Measurements from ENCODE around the gene MRPS6.

Gene MRPS6

GRCh38 chr21:34046917-34047316 lies 26.5 kb upstream of the MRPS6 start:
- H3K36me3 ChIP-seq (ENCODE audit: insufficient read depth, low read length): no peaks in the 10 kb centered on the region
- no peak overlapping the region for H3K9ac ChIP-seq (ENCODE audit: low read depth, low read length)
- no peaks in the 10 kb centered on the region for H3K4me1 ChIP-seq (ENCODE audit: insufficient read depth, low read length)
- H3K9me3 ChIP-seq (ENCODE audit: control insufficient read depth, insufficient read depth, low read length): no peaks in the 10 kb centered on the region

DNA sequence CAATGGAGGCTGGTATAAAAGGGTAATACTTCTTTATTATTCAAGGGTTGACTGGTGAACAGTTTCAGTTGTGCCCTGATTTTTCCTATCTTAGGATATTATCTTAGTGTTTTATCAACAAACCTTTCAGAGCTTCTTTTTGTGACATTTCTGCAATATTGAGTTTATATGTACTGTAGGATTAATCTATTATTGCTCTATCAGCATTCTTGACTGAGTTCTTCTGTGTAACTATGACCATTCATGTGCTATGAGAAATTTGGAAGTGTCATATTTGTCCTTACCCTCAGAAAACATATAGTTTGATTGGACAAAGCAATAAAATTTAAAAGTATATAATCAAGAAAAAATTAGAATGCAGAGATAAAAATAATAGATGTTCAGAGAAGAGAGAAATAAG lies 25.5 kb upstream of the MRPS6 start:
- Histone ChIP-seq H3K4me1 (ENCODE audit: insufficient read depth, low read length) (no peaks in the 10 kb centered on the region), H3K9ac (ENCODE audit: low read depth, low read length) (no peak overlapping the region), H3K9me3 (ENCODE audit: control insufficient read depth, insufficient read depth, low read length) (no peaks in the 10 kb centered on the region), H3K36me3 (ENCODE audit: insufficient read depth, low read length) (no peaks in the 10 kb centered on the region)

GRCh38 chr21:34052171-34052570 lies 21.2 kb upstream of the MRPS6 start:
- H3K9ac ChIP-seq (ENCODE audit: low read depth, low read length): no peak overlapping the region
- no peaks in the 10 kb centered on the region for H3K4me1 ChIP-seq (ENCODE audit: insufficient read depth, low read length)
- no peaks in the 10 kb centered on the region for H3K9me3 ChIP-seq (ENCODE audit: control insufficient read depth, insufficient read depth, low read length)
- H3K36me3 ChIP-seq (ENCODE audit: insufficient read depth, low read length): no peaks in the 10 kb centered on the region

GRCh38 chr21:34054259-34054658 lies 19.1 kb upstream of the MRPS6 start:
- Histone ChIP-seq H3K9me3 (ENCODE audit: control insufficient read depth, insufficient read depth, low read length) (no peaks in the 10 kb centered on the region), H3K4me1 (ENCODE audit: insufficient read depth, low read length) (no peaks in the 10 kb centered on the region), H3K9ac (ENCODE audit: low read depth, low read length) (no peak overlapping the region), H3K36me3 (ENCODE audit: insufficient read depth, low read length) (no peaks in the 10 kb centered on the region)

- H3K4me1 ChIP-seq (ENCODE audit: insufficient read depth, low read length): no peaks in the 10 kb centered on the region
- no peaks in the 10 kb centered on the region for H3K9me3 ChIP-seq (ENCODE audit: control insufficient read depth, insufficient read depth, low read length)
- H3K36me3 ChIP-seq (ENCODE audit: insufficient read depth, low read length): no peaks in the 10 kb centered on the region
- H3K9ac ChIP-seq (ENCODE audit: low read depth, low read length): no peak overlapping the region
Measured at GRCh38 chr21:34055615-34056014, 17.8 kb upstream of the MRPS6 start.

DNA sequence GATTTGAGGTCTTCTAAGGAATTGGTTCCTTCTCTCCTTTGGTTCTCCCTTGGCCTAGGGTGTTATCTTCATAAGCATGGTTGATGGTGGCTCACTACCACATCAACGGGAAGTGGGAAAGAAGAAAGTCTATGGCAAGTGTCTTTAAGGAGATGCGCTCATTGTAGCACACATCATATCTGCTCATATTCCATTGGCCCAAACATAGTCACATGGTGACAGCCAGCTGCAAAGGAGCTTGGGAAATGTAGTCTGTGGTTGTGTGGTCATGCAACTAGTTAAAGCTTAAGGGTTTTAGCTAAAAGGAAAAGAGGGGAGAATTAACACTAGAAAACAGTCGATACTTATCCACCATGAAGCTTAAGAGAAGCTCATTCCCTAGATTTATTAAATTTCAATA lies 11.4 kb upstream of the MRPS6 start:
- Histone ChIP-seq H3K4me1 (ENCODE audit: insufficient read depth, low read length) (no peaks in the 10 kb centered on the region), H3K9me3 (ENCODE audit: control insufficient read depth, insufficient read depth, low read length) (no peaks in the 10 kb centered on the region), H3K36me3 (ENCODE audit: insufficient read depth, low read length) (no peaks in the 10 kb centered on the region), H3K9ac (ENCODE audit: low read depth, low read length) (no peak overlapping the region)

DNA sequence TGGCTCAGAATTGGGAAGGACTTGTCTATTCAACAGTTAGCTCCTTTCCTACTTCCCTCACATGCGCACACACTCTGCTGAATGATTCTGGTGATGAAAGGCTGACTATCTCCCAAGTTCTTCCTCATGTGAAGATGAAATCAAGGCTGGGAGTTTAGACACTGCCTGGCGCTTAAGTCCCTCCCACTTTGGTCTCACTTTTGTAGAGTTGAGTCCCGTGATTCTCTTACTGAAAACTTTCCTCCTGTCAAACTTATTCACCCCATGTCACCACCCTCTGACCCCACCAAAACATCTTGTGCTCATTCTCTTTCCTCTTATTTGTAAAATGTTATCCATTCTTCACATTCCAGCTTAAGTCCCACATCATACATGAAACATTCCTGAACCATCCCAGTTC lies 8.4 kb upstream of the MRPS6 start:
- H3K9ac ChIP-seq (ENCODE audit: low read depth, low read length): no peak overlapping the region
- no peaks in the 10 kb centered on the region for H3K36me3 ChIP-seq (ENCODE audit: insufficient read depth, low read length)
- H3K4me1 ChIP-seq (ENCODE audit: insufficient read depth, low read length): no peaks in the 10 kb centered on the region
- no peaks in the 10 kb centered on the region for H3K9me3 ChIP-seq (ENCODE audit: control insufficient read depth, insufficient read depth, low read length)

DNA sequence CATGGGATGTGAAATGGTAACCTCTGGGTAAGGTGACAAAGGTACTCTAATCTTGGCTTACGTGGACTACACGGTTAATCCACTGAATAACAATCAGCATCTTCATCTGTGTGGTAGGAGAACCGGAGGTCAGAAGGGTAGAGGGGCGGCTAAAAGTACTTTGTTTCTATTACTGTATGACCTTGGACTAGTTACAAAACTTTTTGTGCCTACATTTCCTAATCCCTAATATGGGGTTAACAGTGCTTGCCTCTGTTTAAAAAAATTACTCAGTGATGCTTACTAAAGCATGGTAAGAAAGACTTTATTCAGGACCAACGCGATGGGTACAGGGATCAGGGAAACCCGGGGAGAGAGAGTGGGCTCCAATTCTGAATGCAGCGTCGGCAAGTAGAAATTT lies 1.7 kb upstream of the MRPS6 start:
- Histone ChIP-seq H3K36me3 (ENCODE audit: insufficient read depth, low read length) (no peaks in the 10 kb centered on the region), H3K9me3 (ENCODE audit: control insufficient read depth, insufficient read depth, low read length) (no peaks in the 10 kb centered on the region), H3K9ac (ENCODE audit: low read depth, low read length) (no peak overlapping the region), H3K4me1 (ENCODE audit: insufficient read depth, low read length) (peaks cover 12% of the 10 kb centered on the region; the same call in 1 of the 2 replicates)

DNA sequence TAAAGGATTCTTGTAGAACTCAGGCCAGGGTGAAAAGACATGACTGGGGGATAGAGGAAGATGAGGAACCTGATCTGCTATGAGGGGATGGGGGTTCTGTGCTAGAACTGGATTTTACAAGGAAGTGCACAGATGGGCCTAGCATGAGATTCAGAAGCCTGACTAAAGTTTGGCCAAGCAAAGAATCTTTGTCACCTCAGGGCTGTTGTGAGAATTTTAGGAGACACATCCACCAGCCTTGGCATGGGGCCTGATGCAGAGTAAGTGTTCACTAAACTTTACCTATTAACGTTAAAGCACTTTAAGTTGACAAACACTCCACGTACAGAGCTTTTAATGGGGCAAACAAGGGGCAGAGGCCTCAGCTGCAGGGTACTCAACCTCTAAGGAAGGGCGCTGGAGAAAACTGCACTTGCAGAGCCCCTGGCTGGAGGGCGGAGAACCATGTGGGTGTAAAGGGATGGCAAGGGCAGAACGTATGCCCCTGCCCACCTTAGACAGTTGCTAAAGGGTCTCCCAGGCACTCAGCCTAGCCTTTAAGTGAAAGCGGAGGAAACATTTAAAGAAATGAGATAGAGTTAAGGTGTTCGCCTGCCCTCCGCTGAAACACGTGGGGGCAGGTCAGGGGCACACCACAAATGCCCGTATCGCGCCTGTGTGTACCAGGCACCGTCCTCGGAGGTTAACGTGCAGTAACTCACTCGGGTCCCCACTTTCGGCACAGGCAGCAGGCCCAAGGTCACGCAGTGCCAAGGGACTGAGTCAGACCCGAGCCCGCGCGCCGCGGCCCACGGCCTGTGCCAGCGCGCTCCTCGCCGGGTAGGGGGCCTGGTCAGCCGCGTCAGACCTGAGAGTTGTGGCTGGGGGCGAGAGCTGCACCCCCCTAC lies 990 bp upstream of the MRPS6 start:
- H3K9ac ChIP-seq (ENCODE audit: low read depth, low read length): peak overlapping the region; percentile 74
- H3K36me3 ChIP-seq (ENCODE audit: insufficient read depth, low read length): no peaks in the 10 kb centered on the region
- H3K9me3 ChIP-seq (ENCODE audit: control insufficient read depth, insufficient read depth, low read length): no peaks in the 10 kb centered on the region
- peaks cover 12% of the 10 kb centered on the region; the same call in 1 of the 2 replicates for H3K4me1 ChIP-seq (ENCODE audit: insufficient read depth, low read length)

GRCh38 chr21:34073749-34074282 lies 438 bp downstream of the MRPS6 start:
- peaks cover 12% of the 10 kb centered on the region; the same call in 1 of the 2 replicates for H3K4me1 ChIP-seq (ENCODE audit: insufficient read depth, low read length)
- no peaks in the 10 kb centered on the region for H3K9me3 ChIP-seq (ENCODE audit: control insufficient read depth, insufficient read depth, low read length)
- peak overlapping the region; percentile 82 for H3K9ac ChIP-seq (ENCODE audit: low read depth, low read length)
- no peaks in the 10 kb centered on the region for H3K36me3 ChIP-seq (ENCODE audit: insufficient read depth, low read length)

DNA sequence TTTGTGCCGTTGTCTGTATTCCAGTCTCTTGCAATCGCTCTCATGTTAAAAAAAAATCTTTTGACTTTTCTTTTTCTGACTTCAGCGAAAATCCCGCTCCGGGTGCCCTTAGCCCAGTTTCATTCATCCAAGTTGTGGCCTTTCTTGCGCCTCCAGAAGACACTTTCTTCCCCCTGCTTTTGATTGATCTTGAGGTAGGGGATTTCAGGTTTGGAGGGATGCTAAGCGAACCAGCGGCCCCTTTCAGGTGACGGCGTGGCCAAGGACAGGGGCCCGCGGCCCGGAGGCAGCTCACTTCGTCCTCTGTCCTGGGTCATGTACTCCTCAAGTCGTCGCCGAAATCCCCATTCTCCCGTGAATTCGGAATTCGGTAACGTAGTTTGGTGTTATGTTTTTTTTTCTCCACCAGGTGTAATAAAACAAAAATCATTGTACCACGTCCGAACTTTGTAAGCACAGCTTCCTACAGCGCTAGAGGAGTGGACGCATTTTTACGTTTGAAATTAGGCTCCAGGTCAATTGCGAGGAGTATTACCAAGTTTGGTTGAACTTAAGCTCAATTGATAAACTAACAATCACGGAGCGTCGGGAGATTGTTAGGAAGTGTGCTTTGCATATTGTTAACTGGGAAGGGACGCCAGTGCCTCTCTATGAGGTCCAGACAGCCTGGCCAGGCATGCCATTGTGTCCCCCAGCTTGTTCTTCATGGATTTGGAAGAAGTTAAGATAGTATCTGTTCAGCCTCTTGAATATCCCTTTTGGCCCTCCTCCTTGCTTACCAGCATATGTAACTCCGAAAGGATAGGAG lies 1.1 kb downstream of the MRPS6 start:
- Histone ChIP-seq H3K36me3 (ENCODE audit: insufficient read depth, low read length) (no peaks in the 10 kb centered on the region), H3K4me1 (ENCODE audit: insufficient read depth, low read length) (peaks cover 12% of the 10 kb centered on the region; the same call in 1 of the 2 replicates), H3K9me3 (ENCODE audit: control insufficient read depth, insufficient read depth, low read length) (no peaks in the 10 kb centered on the region), H3K9ac (ENCODE audit: low read depth, low read length) (peak overlapping the region; percentile 77)

DNA sequence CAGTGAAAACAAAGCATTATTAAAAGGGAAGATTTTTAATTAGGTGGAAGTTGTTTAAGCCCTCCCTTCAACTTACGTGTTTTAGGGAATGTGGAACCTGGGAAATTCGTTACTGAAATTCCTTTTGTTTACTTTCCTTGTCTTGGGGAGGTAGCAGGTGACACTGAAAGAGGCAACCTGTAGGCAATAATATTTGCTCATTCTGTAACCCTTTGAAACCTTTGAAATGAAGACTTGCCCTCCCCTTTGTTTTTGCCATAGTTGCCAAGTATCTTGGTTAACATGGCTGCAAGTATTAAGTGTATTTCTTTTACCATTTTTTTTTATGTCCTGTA lies 1.7 kb downstream of the MRPS6 start:
- Histone ChIP-seq H3K9me3 (ENCODE audit: control insufficient read depth, insufficient read depth, low read length) (no peaks in the 10 kb centered on the region), H3K4me1 (ENCODE audit: insufficient read depth, low read length) (peaks cover 12% of the 10 kb centered on the region; the same call in 1 of the 2 replicates), H3K36me3 (ENCODE audit: insufficient read depth, low read length) (no peaks in the 10 kb centered on the region), H3K9ac (ENCODE audit: low read depth, low read length) (peak overlapping the region; percentile 77; the same call in 1 of the 2 replicates)

DNA sequence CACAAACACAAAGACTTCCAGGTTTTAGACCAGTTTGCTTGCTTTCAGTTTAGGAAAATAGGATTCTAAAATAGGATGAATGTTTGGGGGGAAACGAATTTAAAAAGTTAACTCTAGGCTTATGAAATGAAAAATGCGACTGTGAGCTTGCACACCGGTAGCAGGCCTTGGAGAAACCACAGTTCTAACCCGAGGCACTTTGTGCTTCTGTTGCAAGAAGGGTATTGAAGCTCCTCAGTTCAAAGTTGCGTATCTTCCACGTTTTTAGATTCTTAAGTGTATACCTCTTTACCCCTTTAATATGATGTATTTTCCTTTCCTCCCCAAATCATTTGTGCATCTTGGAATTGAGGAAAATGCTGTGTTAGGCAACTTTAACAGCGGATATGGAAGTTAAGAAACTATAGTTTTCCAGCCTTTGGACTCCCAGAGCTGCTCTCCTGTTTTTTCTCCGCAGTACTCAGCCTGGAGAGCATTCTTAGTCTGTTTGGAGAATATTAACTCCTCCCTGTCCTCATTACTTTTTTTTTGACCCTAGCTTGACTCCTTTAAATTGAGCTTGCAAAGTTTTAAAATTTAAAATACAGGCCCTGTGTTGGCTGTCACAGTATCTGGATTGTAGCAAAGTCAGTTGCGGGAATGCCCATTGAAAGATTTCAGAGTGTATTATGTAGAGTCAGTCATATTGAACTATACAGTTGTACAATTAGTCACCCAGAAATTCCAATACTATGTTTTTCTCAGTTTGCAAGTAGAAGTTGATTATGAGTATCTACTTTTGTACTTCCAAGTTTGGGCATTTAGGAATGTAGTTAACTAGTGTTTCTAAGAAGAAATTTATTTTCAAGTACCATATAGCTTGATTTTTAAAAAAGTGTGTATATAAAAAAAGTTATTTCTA lies 2.6 kb downstream of the MRPS6 start:
- Histone ChIP-seq H3K4me1 (ENCODE audit: insufficient read depth, low read length) (peaks cover 12% of the 10 kb centered on the region; the same call in 1 of the 2 replicates), H3K36me3 (ENCODE audit: insufficient read depth, low read length) (no peaks in the 10 kb centered on the region), H3K9ac (ENCODE audit: low read depth, low read length) (no peak overlapping the region), H3K9me3 (ENCODE audit: control insufficient read depth, insufficient read depth, low read length) (no peaks in the 10 kb centered on the region)

- no peak overlapping the region for H3K9ac ChIP-seq (ENCODE audit: low read depth, low read length)
- peaks cover 12% of the 10 kb centered on the region; the same call in 1 of the 2 replicates for H3K4me1 ChIP-seq (ENCODE audit: insufficient read depth, low read length)
- H3K9me3 ChIP-seq (ENCODE audit: control insufficient read depth, insufficient read depth, low read length): no peaks in the 10 kb centered on the region
- H3K36me3 ChIP-seq (ENCODE audit: insufficient read depth, low read length): no peaks in the 10 kb centered on the region
Measured at GRCh38 chr21:34076835-34077234, 3.5 kb downstream of the MRPS6 start.

All from ES-I3 (cell line).